Measurements from ENCODE around the gene EIF3D. TPM values are rescaled to one million over a fixed set of nuclear protein-coding genes. Genes with fewer than 3 reads are reported as not detected.

Gene EIF3D
- total RNA-seq, 1 donor from 2014 or later, result 1,330 TPM

- no peak for FAIRE-seq
- Histone ChIP-seq H3K36me3 (ENCODE audit: control insufficient read depth, insufficient read depth, low read length) (no peaks in the 10 kb centered on the region), H3K4me3 (ENCODE audit: low read depth, low read length) (no peak overlapping the region)
Observed at GRCh38 chr22:36561291-36561811, 32.4 kb upstream of the EIF3D start.

GRCh38 chr22:36560001-36560400, 31.0 kb upstream of the EIF3D start:
- no peak for FAIRE-seq
- Histone ChIP-seq H3K36me3 (ENCODE audit: control insufficient read depth, insufficient read depth, low read length) (no peaks in the 10 kb centered on the region), H3K4me3 (ENCODE audit: low read depth, low read length) (no peak overlapping the region), H3K27me3 (ENCODE audit: control insufficient read depth, insufficient read depth, low read length) (no peaks in the 10 kb centered on the region)
- TF ChIP-seq CTCF (IDR thresholded peaks at IDR 0.05; ENCODE audit: insufficient read depth, low read length, severe bottlenecking), result no peak
- DNase-seq (ENCODE audit: low read depth), result no peak

More at GRCh38 chr22:36561291-36561811, 32.4 kb upstream of the EIF3D start:
- H3K27me3 ChIP-seq (ENCODE audit: control insufficient read depth, insufficient read depth, low read length), result no peaks in the 10 kb centered on the region
- no peak for DNase-seq (ENCODE audit: low read depth)
- TF ChIP-seq CTCF (IDR thresholded peaks at IDR 0.05; ENCODE audit: insufficient read depth, low read length, severe bottlenecking), result no peak

GRCh38 chr22:36554098-36554497, 25.1 kb upstream of the EIF3D start:
- FAIRE-seq, result no peak
- DNase-seq (ENCODE audit: low read depth), result no peak
- no peaks in the 10 kb centered on the region for H3K36me3 ChIP-seq (ENCODE audit: control insufficient read depth, insufficient read depth, low read length)
- TF ChIP-seq CTCF (IDR thresholded peaks at IDR 0.05; ENCODE audit: insufficient read depth, low read length, severe bottlenecking), result no peak
- H3K4me3 ChIP-seq (ENCODE audit: low read depth, low read length), result no peak overlapping the region
- H3K27me3 ChIP-seq (ENCODE audit: control insufficient read depth, insufficient read depth, low read length), result peaks cover 5% of the 10 kb centered on the region

GRCh38 chr22:36552289-36552688, 23.3 kb upstream of the EIF3D start:
- peaks cover 5% of the 10 kb centered on the region for H3K27me3 ChIP-seq (ENCODE audit: control insufficient read depth, insufficient read depth, low read length)
- no peaks in the 10 kb centered on the region for H3K36me3 ChIP-seq (ENCODE audit: control insufficient read depth, insufficient read depth, low read length)
- TF ChIP-seq CTCF (IDR thresholded peaks at IDR 0.05; ENCODE audit: insufficient read depth, low read length, severe bottlenecking), result no peak
- no peak for DNase-seq (ENCODE audit: low read depth)
- no peak overlapping the region for H3K4me3 ChIP-seq (ENCODE audit: low read depth, low read length)
- peak; percentile 50 for FAIRE-seq

- Histone ChIP-seq H3K4me3 (ENCODE audit: low read depth, low read length) (no peak overlapping the region), H3K36me3 (ENCODE audit: control insufficient read depth, insufficient read depth, low read length) (no peaks in the 10 kb centered on the region), H3K27me3 (ENCODE audit: control insufficient read depth, insufficient read depth, low read length) (peaks cover 5% of the 10 kb centered on the region)
- FAIRE-seq, result no peak
- TF ChIP-seq CTCF (IDR thresholded peaks at IDR 0.05; ENCODE audit: insufficient read depth, low read length, severe bottlenecking), result no peak
- no peak for DNase-seq (ENCODE audit: low read depth)
Observed at GRCh38 chr22:36550701-36551495, 21.9 kb upstream of the EIF3D start.
